MCF 10A (cell line): Measurements from ENCODE around the gene MRPS2. TPM values are rescaled to one million over a fixed set of nuclear protein-coding genes. Genes with fewer than 3 reads are reported as not detected.
"Not testable (repeated sequence)": the region's sequence is repeated elsewhere in the genome, so short reads cannot be mapped to it uniquely, and the experiment has no call there.

Experiments
- BruUV-seq: library from RNA; stranded (reverse); fragments of 400-500 nt; replicated peaks from 2 replicates; lab custom pipeline; 2021; lab: Mats Ljungman, UMichigan
- CTCF ChIA-PET: fragments of 300-600 bp; sonication (Branson Sonifier 250); formaldehyde crosslinking; extraction: SDS; loops from one replicate; lab custom pipeline; 2021; ENCODE audit warnings: antibody characterized with exemption, inconsistent platforms; lab: Yijun Ruan, JAX
- POLR2A ChIA-PET: fragments of 300-600, 350-650 bp; sonication (Branson Sonifier 250); formaldehyde crosslinking; extraction: SDS; loops from one replicate; lab custom pipeline; 2020; ENCODE audit warnings: antibody characterized with exemption, inconsistent platforms; lab: Yijun Ruan, JAX
- DNase-seq: peaks from one replicate; pipeline ENCODE4 v3.0.0-alpha.2; 2018; ENCODE audit not compliant: unreplicated experiment
- H3K27ac Mint-ChIP-seq: one replicate; pipeline ENCODE4 v1.8.0; 2022; ENCODE audit warnings: mild to moderate bottlenecking, low read depth, mixed read lengths; ENCODE audit not compliant: unreplicated experiment
- H3K27me3 Mint-ChIP-seq: one replicate; pipeline ENCODE4 v1.8.0; 2022; ENCODE audit warnings: mixed read lengths; ENCODE audit not compliant: insufficient read depth, unreplicated experiment
- H3K36me3 Mint-ChIP-seq: one replicate; pipeline ENCODE4 v1.8.0; 2022; ENCODE audit warnings: mild to moderate bottlenecking, moderate library complexity, mixed read lengths; ENCODE audit not compliant: insufficient read depth, unreplicated experiment
- H3K4me1 Mint-ChIP-seq: one replicate; pipeline ENCODE4 v1.8.0; 2022; ENCODE audit warnings: mixed read lengths; ENCODE audit not compliant: insufficient read depth, unreplicated experiment
- H3K4me3 Mint-ChIP-seq: one replicate; pipeline ENCODE4 v1.8.0; 2022; ENCODE audit warnings: mild to moderate bottlenecking, moderate library complexity, mixed read lengths; ENCODE audit not compliant: unreplicated experiment
- H3K9me3 Mint-ChIP-seq: one replicate; pipeline ENCODE4 v1.8.0; 2022; ENCODE audit warnings: mixed read lengths; ENCODE audit not compliant: unreplicated experiment
- CTCF ChIP-seq: fragments of 200-600 bp; IDR thresholded peaks from one replicate; pipeline ENCODE4 v1.8.0; 2022; ENCODE audit warnings: antibody characterized with exemption, mild to moderate bottlenecking; ENCODE audit not compliant: unreplicated experiment
- intact Hi-C: fragments of 100-400 bp; cut with micrococcal nuclease; formaldehyde crosslinking; loops from 2 replicates; pipeline ENCODE4 v1.14.1; 2022
- total RNA-seq: library from RNA; stranded (reverse); gene quantifications from 2 replicates; pipeline ENCODE4 v1.2.3, GENCODE V29; 2022

MRPS2 gene
- total RNA-seq, 1 experiment from 2014 or later: 45.8 TPM

GRCh38 chr9:135526730-135527571, 26.5 kb downstream of the MRPS2 start:
- peaks cover 12% of the 10 kb centered on the region for H3K27me3 Mint-ChIP-seq
- intact Hi-C loops: no loop called here
- no peak overlapping the region for H3K27ac Mint-ChIP-seq
- TF ChIP-seq CTCF: no peak
- no peak overlapping the region for H3K4me3 Mint-ChIP-seq
- H3K36me3 Mint-ChIP-seq: no peaks in the 10 kb centered on the region
- no peaks in the 10 kb centered on the region for H3K4me1 Mint-ChIP-seq
- CTCF ChIA-PET: no interaction called here
- no peak for DNase-seq
- POLR2A ChIA-PET: interaction anchor here (0.6 kb wide), 1 partner anchor 309 kb away, joined by 3 read pairs; no protein-coding TSS in a partner anchor
- BruUV-seq: no TSS peak
- H3K9me3 Mint-ChIP-seq: no peaks in the 10 kb centered on the region

- CTCF ChIA-PET, H3K9me3 Mint-ChIP-seq, H3K4me1 Mint-ChIP-seq, H3K4me3 Mint-ChIP-seq, DNase-seq, H3K36me3 Mint-ChIP-seq, H3K27ac Mint-ChIP-seq, intact Hi-C loops, BruUV-seq: not testable (repeated sequence)
- H3K27me3 Mint-ChIP-seq: peaks cover 13% of the 10 kb centered on the region
- POLR2A ChIA-PET: interaction anchor here (0.5 kb wide), 1 partner anchor 16 kb away, joined by 3 read pairs; no protein-coding TSS in a partner anchor
These were observed 28.5 kb downstream of the MRPS2 start for GRCh38 chr9:135528842-135529435.

GRCh38 chr9:135530146-135530545, 29.7 kb downstream of the MRPS2 start:
- intact Hi-C loops: no loop called here
- Mint-ChIP-seq H3K4me1 (no peaks in the 10 kb centered on the region), H3K36me3 (no peaks in the 10 kb centered on the region), H3K27me3 (peaks cover 25% of the 10 kb centered on the region), H3K27ac (no peak overlapping the region), H3K4me3 (no peak overlapping the region), H3K9me3 (no peaks in the 10 kb centered on the region)
- no peak for TF ChIP-seq CTCF
- no TSS peak for BruUV-seq
- CTCF ChIA-PET: interaction anchor here (1.1 to 1.2 kb wide), 2 partner anchors 53 to 73 kb away, joined by 4 read pairs; no protein-coding TSS in a partner anchor
- POLR2A ChIA-PET: no interaction called here
- DNase-seq: no peak

- Mint-ChIP-seq H3K36me3 (no peaks in the 10 kb centered on the region), H3K27ac (no peak overlapping the region), H3K4me1 (no peaks in the 10 kb centered on the region), H3K27me3 (peaks cover 31% of the 10 kb centered on the region), H3K4me3 (no peak overlapping the region), H3K9me3 (no peaks in the 10 kb centered on the region)
- no peak for TF ChIP-seq CTCF
- ChIA-PET POLR2A (no interaction called here), CTCF (interaction anchor here (0.6 to 1.2 kb wide), 2 partner anchors 72 to 94 kb away, joined by 3 to 4 read pairs; no protein-coding TSS in a partner anchor)
- no TSS peak for BruUV-seq
- intact Hi-C loops: no loop called here
- no peak for DNase-seq
These were observed 30.6 kb downstream of the MRPS2 start for GRCh38 chr9:135531096-135531495.
